ENCODE results near the gene PIN4.
A peak's percentile ranks its signal among the peaks of the same experiment; 100 is the strongest.

The PIN4 gene

DNA sequence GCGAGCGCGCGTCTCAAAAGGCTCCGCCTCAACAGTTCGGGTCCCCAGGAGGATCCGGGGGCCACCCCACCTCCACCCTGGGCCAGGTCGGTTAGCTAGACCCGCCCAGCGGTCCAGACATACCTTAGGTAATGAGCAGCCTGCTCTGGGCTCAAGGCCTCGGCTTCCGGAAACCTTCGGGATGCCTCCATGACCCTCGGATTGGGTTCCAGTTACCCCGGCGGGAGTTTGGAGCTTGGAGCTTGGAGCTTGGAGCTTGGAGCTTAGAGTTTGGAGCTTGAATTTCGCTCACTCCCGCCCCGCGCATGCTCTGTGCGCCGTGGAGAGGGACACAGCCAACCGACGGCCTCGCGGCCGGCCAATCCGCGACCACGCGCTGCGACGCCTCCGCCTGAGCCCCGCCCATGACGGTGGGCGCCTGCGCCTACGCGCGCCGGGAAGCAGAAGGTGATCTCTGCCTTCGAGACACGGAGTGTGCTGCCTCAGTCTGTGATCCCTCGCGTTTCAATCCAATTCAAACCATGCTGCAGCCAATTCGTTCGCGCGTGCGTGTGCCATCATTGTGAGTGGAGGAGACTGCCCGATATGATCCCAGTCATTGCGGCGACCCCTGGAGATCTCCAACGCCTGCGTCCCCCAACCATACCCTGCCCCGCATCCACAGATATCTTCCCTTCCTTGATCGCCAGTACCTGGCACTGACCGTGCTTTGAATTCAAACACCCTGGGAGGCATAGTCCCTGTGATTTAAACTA lies 57.3 kb downstream of the PIN4 start, which contains the start of gene ERCC6L:
Gene ERCC6L, minus strand, starts transcription at position 307 of the 755 bp plus-strand sequence. Its CDS starts 116 bp downstream, at position 191.
- TF ChIP-seq, protein P1, sequence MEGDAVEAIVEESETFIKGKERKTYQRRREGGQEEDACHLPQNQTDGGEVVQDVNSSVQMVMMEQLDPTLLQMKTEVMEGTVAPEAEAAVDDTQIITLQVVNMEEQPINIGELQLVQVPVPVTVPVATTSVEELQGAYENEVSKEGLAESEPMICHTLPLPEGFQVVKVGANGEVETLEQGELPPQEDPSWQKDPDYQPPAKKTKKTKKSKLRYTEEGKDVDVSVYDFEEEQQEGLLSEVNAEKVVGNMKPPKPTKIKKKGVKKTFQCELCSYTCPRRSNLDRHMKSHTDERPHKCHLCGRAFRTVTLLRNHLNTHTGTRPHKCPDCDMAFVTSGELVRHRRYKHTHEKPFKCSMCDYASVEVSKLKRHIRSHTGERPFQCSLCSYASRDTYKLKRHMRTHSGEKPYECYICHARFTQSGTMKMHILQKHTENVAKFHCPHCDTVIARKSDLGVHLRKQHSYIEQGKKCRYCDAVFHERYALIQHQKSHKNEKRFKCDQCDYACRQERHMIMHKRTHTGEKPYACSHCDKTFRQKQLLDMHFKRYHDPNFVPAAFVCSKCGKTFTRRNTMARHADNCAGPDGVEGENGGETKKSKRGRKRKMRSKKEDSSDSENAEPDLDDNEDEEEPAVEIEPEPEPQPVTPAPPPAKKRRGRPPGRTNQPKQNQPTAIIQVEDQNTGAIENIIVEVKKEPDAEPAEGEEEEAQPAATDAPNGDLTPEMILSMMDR (IDR thresholded peaks at IDR 0.05) = no peak

DNA sequence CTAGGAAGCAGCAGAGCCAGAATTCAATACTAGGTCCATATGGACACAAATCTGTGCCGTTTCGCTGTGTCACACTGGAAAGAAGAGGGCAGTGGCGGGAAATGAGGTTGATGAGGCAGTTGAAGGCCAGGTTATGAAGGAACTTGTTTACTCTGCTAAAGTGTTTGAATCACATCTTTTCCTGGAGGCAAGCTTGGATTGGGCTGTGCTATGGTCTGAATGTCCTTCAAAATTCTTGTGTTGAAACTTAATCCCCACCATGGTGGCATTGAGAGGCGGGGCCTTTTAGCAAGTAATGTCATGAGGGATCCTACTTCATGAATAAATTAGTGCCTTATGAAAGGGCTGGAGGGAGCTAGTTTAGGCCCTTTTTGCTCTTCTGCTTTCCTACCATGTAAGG lies 59.4 kb downstream of the PIN4 start:
- TF ChIP-seq, protein P1 (IDR thresholded peaks at IDR 0.05) = no peak

DNA sequence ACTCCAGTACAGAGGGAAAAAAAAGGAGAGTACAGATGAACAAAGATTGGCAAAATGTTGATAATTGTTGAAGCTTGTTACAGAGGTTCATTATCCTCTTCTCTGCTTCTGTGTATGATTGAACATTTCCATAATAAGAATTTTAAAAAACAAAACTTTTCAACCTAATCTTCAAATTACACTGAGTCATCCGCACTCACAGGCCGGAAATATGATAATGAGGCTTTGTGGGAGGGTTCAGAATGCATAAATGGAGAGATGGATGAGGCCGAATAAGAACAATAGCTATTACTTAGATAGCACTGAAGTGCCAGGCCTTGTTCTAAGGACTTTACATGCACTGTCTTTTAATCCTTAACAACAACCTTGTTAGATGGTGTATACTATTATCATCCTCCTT lies 61.9 kb downstream of the PIN4 start:
- TF ChIP-seq, protein P1 (IDR thresholded peaks at IDR 0.05) = no peak

DNA sequence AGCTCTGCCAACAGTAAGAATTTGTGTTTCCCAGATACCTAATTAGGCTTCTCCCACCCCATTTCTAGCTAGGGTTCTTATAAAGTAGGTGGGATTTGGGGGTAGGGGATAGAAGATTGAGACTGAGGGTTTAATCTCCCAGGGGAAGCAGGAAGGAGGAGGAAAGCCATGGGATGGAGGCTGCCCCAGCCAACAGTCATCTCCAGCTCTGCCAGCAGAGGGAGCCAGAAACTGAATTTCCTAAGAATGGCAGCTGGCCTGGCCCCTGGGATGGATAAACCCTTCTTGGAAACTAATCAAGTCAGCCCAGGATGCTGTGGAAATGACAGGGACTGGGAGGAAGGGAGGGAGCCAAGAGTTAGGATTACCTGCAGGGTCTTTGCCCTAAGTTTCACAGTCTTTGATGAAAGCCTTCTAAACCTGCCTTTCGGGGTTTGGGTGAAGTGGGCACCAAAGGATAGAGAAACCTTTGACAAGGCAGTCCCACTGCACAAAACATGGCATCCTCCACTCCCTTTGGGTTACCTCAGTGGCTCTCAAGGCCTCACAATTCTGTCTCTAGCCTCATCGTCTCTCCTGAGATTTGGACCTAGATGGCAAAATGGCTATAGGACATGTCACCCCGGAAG lies 64.0 kb downstream of the PIN4 start:
- TF ChIP-seq, protein P1 (IDR thresholded peaks at IDR 0.05) = peak; percentile 61

DNA sequence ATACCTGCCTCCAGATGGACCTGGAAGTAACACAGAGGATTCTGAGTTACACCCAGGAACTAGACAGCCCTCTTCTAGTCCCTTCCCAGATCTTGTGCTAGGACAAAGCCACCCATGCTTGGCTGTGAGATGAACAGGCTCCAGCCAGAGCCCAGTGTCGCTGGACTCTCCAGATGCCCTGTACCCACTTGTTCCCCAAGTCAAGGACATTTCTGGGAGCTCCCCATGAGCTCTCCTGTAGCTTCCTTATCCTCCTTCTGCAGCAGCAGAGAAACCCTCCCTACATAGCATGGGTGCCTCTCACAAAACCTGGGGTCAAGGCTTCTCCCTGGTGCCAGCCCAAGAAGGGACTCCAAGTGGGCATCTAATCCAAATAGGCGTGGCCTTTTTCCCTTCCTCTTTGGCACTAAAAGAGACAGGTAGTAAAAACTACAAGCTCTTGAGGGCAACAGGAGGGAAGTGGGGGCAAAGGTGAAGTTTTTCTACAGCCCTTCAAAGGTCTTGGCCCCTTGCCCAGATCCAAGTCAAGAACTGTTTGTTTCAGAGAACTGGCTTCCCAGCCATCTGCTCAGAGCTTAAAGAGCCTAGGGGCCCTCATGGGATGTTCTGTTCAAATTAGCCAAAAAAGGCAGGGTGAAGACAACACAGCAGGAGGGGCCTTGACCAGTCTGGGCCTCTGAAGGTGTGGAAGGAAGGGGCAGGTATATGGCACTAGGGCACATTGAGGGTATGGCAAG lies 65.8 kb downstream of the PIN4 start:
- TF ChIP-seq, protein P1 (IDR thresholded peaks at IDR 0.05) = no peak

Data from LNCAP (cell line).